Kidney epithelial cell (primary cell): ENCODE data around the gene ATXN7L1. TPM values are rescaled to one million over a fixed set of nuclear protein-coding genes. Genes with fewer than 3 reads are reported as not detected.

Experiments used
- DNase-seq: peaks from one replicate; pipeline ENCODE4 v3.0.0-alpha.2; 2010; ENCODE audit warnings: low read depth
- H3K27me3 ChIP-seq: 2 replicates; pipeline ENCODE4 v1.6.0; 2011; ENCODE audit warnings: low read length; ENCODE audit not compliant: control insufficient read depth, insufficient read depth
- H3K36me3 ChIP-seq: 2 replicates; pipeline ENCODE4 v1.5.1; 2011; ENCODE audit warnings: low read length; ENCODE audit not compliant: control insufficient read depth, insufficient read depth
- H3K4me3 ChIP-seq: 2 replicates; pipeline ENCODE4 v1.5.1; 2011; ENCODE audit warnings: low read depth, mild to moderate bottlenecking, control low read depth, low read length
- CTCF ChIP-seq: IDR thresholded peaks from 2 replicates; pipeline ENCODE4 v1.5.1; 2011; ENCODE audit warnings: mild to moderate bottlenecking, moderate library complexity, low read length, control low read depth, inconsistent platforms; ENCODE audit not compliant: insufficient read depth, poor library complexity, severe bottlenecking
- total RNA-seq: library from RNA; depleted of rRNA; stranded (reverse); fragments of >200 nt; gene quantifications from 2 replicates; pipeline ENCODE4 v1.2.3, GENCODE V29; 2015

The ATXN7L1 gene
- total RNA-seq, 1 donor from 2014 or later = 2.4 TPM

GRCh38 chr7:105913947-105914346 lies 37.5 kb upstream of the ATXN7L1 start:
- no peak for DNase-seq
- no peak for TF ChIP-seq CTCF
- Histone ChIP-seq H3K27me3 (no peaks in the 10 kb centered on the region), H3K36me3 (no peaks in the 10 kb centered on the region), H3K4me3 (no peak overlapping the region)

GRCh38 chr7:105911961-105912575 lies 35.7 kb upstream of the ATXN7L1 start:
- no peak overlapping the region for H3K4me3 ChIP-seq
- no peaks in the 10 kb centered on the region for H3K36me3 ChIP-seq
- TF ChIP-seq CTCF = no peak
- no peak for DNase-seq
- no peaks in the 10 kb centered on the region for H3K27me3 ChIP-seq

DNA sequence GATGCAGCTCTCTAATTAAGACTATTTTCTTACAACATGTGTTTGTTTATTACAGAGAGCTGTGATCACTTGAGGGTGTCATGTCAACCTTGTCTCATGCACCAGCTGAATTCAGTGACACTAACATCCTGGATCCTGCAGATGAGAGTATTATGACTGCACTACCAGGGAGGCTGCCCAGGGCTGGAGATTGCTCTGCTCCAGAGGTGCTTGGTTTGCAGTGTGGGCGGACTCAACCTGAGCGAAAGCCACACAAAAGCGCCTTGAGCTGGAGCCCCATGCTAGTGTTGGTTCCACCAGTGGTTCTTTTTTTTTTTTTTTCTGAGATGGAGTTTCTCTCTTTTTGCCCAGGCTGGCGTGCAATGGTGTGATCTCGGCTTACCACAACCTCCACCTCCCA lies 33.8 kb upstream of the ATXN7L1 start:
- Histone ChIP-seq H3K4me3 (no peak overlapping the region), H3K36me3 (no peaks in the 10 kb centered on the region), H3K27me3 (no peaks in the 10 kb centered on the region)
- DNase-seq = no peak
- TF ChIP-seq CTCF = no peak

DNA sequence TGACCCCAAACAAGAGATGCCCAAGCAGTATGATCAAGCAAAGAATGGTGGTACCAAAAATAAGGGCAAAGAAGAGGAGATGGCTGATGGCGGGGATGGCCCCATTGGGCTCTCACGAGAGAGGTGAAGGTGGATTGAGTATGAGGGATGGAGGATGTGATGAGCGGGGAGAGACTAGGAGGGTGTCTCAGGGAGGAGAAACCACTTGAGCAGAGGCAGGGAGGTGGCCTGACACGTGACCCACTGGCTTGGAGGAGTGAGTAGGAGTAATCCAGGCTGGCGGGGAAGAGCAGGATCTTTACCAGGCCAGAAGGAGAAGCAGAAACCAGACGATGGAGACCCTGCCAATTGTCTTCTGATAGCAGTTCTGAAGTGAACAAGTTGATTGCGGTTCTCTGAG lies 33.3 kb upstream of the ATXN7L1 start:
- no peaks in the 10 kb centered on the region for H3K27me3 ChIP-seq
- no peak for TF ChIP-seq CTCF

GRCh38 chr7:105907129-105907846 lies 30.9 kb upstream of the ATXN7L1 start:
- Histone ChIP-seq H3K36me3 (no peaks in the 10 kb centered on the region), H3K4me3 (no peak overlapping the region), H3K27me3 (no peaks in the 10 kb centered on the region)
- no peak for DNase-seq
- TF ChIP-seq CTCF = no peak

More for the DNA sequence above, 33.3 kb upstream of the ATXN7L1 start:
- DNase-seq = no peak
- Histone ChIP-seq H3K36me3 (no peaks in the 10 kb centered on the region), H3K4me3 (no peak overlapping the region)

- H3K36me3 ChIP-seq = no peaks in the 10 kb centered on the region
- DNase-seq = no peak
- TF ChIP-seq CTCF = no peak
- H3K27me3 ChIP-seq = no peaks in the 10 kb centered on the region
- H3K4me3 ChIP-seq = no peak overlapping the region
Observed at GRCh38 chr7:105906695-105907094, 30.3 kb upstream of the ATXN7L1 start.
